ENCODE results near the gene NUP88.

Gene NUP88

GRCh38 chr17:5429191-5429887 is 9.9 kb upstream of the NUP88 start:
- TF ChIP-seq GATA2 (IDR thresholded peaks at IDR 0.05; ENCODE audit: low read depth, low read length) (no peak), GATA3 (IDR thresholded peaks at IDR 0.05; ENCODE audit: low read depth, low read length) (no peak)

GRCh38 chr17:5425826-5426225 is 6.4 kb upstream of the NUP88 start:
- TF ChIP-seq GATA3 (IDR thresholded peaks at IDR 0.05; ENCODE audit: low read depth, low read length) (no peak), GATA2 (IDR thresholded peaks at IDR 0.05; ENCODE audit: low read depth, low read length) (no peak)

GRCh38 chr17:5424909-5425308 is 5.4 kb upstream of the NUP88 start:
- TF ChIP-seq GATA3 (IDR thresholded peaks at IDR 0.05; ENCODE audit: low read depth, low read length) (no peak), GATA2 (IDR thresholded peaks at IDR 0.05; ENCODE audit: low read depth, low read length) (no peak)

GRCh38 chr17:5422505-5422904 is 3.0 kb upstream of the NUP88 start:
- no peak for TF ChIP-seq GATA3 (IDR thresholded peaks at IDR 0.05; ENCODE audit: low read depth, low read length)
- TF ChIP-seq GATA2 (IDR thresholded peaks at IDR 0.05; ENCODE audit: low read depth, low read length), result no peak

GRCh38 chr17:5419959-5420653 is 644 bp upstream of the NUP88 start, which contains the start of gene RPAIN:
RPAIN (plus strand) TSS chr17:5420182; CDS start chr17:5420211, 29 bp downstream.
- TF ChIP-seq GATA2 (IDR thresholded peaks at IDR 0.05; ENCODE audit: low read depth, low read length) (no peak), GATA3 (IDR thresholded peaks at IDR 0.05; ENCODE audit: low read depth, low read length) (no peak)

GRCh38 chr17:5418858-5419355 is 555 bp downstream of the NUP88 start:
- TF ChIP-seq GATA3 (IDR thresholded peaks at IDR 0.05; ENCODE audit: low read depth, low read length) (no peak), GATA2 (IDR thresholded peaks at IDR 0.05; ENCODE audit: low read depth, low read length) (no peak)

- TF ChIP-seq GATA3 (IDR thresholded peaks at IDR 0.05; ENCODE audit: low read depth, low read length) (no peak), GATA2 (IDR thresholded peaks at IDR 0.05; ENCODE audit: low read depth, low read length) (no peak)
Observed at GRCh38 chr17:5416901-5417300, 2.6 kb downstream of the NUP88 start.

- TF ChIP-seq GATA2 (IDR thresholded peaks at IDR 0.05; ENCODE audit: low read depth, low read length) (no peak), GATA3 (IDR thresholded peaks at IDR 0.05; ENCODE audit: low read depth, low read length) (no peak)
Observed at GRCh38 chr17:5413682-5414081, 5.8 kb downstream of the NUP88 start.

- TF ChIP-seq GATA3 (IDR thresholded peaks at IDR 0.05; ENCODE audit: low read depth, low read length), result no peak
- no peak for TF ChIP-seq GATA2 (IDR thresholded peaks at IDR 0.05; ENCODE audit: low read depth, low read length)
Observed at GRCh38 chr17:5410594-5411272, 8.7 kb downstream of the NUP88 start.

- TF ChIP-seq GATA2 (IDR thresholded peaks at IDR 0.05; ENCODE audit: low read depth, low read length), result no peak
- TF ChIP-seq GATA3 (IDR thresholded peaks at IDR 0.05; ENCODE audit: low read depth, low read length), result no peak
Observed at GRCh38 chr17:5408186-5408585, 11.3 kb downstream of the NUP88 start.

GRCh38 chr17:5405400-5405799 is 14.1 kb downstream of the NUP88 start:
- TF ChIP-seq GATA3 (IDR thresholded peaks at IDR 0.05; ENCODE audit: low read depth, low read length), result no peak
- TF ChIP-seq GATA2 (IDR thresholded peaks at IDR 0.05; ENCODE audit: low read depth, low read length), result no peak

GRCh38 chr17:5399767-5400166 is 19.7 kb downstream of the NUP88 start:
- TF ChIP-seq GATA2 (IDR thresholded peaks at IDR 0.05; ENCODE audit: low read depth, low read length) (no peak), GATA3 (IDR thresholded peaks at IDR 0.05; ENCODE audit: low read depth, low read length) (no peak)

GRCh38 chr17:5396612-5397011 is 22.9 kb downstream of the NUP88 start:
- no peak for TF ChIP-seq GATA3 (IDR thresholded peaks at IDR 0.05; ENCODE audit: low read depth, low read length)

- no peak for TF ChIP-seq GATA2 (IDR thresholded peaks at IDR 0.05; ENCODE audit: low read depth, low read length)
- TF ChIP-seq GATA3 (IDR thresholded peaks at IDR 0.05; ENCODE audit: low read depth, low read length), result no peak
Observed at GRCh38 chr17:5391678-5392077, 27.8 kb downstream of the NUP88 start.
